Measurements from ENCODE around the gene FKRP. TPM values are rescaled to one million over a fixed set of nuclear protein-coding genes. Genes with fewer than 3 reads are reported as not detected.
A peak's percentile ranks its signal among the peaks of the same experiment; 100 is the strongest.
"Not testable (repeated sequence)": the region's sequence is repeated elsewhere in the genome, so short reads cannot be mapped to it uniquely, and the experiment has no call there.

FKRP gene
- total RNA-seq, 3 donors from 2014 or later: 10.7 to 19.8 (median 10.9) TPM

DNA sequence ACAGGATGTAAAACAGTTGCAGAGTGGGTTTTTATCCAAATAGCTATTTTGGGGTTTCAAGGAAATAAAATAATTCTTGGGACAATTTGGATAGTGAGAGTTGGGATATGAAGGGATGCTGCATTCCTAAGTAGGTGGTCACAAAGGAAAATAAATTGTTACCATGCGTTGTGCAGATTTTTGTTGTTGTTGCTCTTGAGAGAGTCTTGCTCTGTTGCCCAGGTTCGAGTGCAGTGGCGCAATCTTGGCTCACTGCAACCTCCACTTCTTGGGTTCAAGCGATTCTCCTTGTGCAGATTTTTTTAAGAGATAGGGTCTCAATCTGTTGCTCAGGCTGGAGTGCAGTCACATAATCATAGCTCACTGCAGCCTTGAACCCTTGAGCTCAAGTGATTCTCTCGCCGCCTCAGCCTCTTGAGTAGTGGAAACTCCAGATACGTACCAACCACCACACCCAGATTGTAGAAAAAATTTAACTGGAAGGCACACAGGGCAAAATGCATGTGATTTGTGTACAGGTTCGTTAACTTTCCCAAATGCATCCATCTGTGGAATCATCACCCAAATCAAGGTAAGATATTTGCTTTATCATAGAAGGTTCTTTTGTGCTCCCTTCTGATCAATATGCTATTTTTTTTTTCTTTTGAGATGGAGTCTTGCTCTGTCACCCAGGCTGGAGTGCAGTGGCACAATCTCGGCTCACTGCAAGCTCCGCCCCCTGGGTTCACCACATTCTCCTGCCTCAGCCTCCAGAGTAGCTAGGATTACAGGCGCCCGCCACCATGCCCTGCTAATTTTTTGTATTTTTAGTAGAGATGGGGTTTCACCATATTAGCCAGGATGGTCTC lies 26.5 kb downstream of the FKRP start:
- intact Hi-C loops (cut with DNase I, micrococcal nuclease): no loop called here
- TF ChIP-seq, protein P1, sequence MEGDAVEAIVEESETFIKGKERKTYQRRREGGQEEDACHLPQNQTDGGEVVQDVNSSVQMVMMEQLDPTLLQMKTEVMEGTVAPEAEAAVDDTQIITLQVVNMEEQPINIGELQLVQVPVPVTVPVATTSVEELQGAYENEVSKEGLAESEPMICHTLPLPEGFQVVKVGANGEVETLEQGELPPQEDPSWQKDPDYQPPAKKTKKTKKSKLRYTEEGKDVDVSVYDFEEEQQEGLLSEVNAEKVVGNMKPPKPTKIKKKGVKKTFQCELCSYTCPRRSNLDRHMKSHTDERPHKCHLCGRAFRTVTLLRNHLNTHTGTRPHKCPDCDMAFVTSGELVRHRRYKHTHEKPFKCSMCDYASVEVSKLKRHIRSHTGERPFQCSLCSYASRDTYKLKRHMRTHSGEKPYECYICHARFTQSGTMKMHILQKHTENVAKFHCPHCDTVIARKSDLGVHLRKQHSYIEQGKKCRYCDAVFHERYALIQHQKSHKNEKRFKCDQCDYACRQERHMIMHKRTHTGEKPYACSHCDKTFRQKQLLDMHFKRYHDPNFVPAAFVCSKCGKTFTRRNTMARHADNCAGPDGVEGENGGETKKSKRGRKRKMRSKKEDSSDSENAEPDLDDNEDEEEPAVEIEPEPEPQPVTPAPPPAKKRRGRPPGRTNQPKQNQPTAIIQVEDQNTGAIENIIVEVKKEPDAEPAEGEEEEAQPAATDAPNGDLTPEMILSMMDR (IDR thresholded peaks at IDR 0.05): no peak
- ATAC-seq: peak; percentile 47
- DNase-seq: no peak
- no peaks in the 10 kb centered on the region for H3K9me3 ChIP-seq
- H3K4me1 ChIP-seq (ENCODE audit: low read depth): peaks cover 31% of the 10 kb centered on the region
- peaks cover 17% of the 10 kb centered on the region for H3K36me3 ChIP-seq (ENCODE audit: low read depth)
- H3K4me3 ChIP-seq: no peak overlapping the region

DNA sequence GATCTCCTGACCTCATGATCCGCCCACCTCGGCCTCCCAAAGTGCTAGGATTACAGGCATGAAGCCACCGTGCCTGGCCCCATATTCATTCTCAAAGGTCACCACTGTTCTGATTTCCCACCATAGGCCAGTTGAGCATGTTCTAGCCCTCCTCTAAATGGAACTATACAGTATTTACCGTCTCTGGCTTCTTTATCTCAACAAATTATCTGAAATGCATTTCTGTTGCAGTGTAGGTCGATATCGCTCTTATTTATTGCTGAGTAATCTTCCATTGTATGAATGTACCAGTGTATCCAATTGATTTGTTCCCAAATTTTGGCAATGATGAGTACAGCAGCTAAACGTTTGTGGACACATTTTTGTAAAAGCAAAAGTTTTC lies 27.2 kb downstream of the FKRP start:
- intact Hi-C loops (cut with DNase I, micrococcal nuclease): no loop called here

DNA sequence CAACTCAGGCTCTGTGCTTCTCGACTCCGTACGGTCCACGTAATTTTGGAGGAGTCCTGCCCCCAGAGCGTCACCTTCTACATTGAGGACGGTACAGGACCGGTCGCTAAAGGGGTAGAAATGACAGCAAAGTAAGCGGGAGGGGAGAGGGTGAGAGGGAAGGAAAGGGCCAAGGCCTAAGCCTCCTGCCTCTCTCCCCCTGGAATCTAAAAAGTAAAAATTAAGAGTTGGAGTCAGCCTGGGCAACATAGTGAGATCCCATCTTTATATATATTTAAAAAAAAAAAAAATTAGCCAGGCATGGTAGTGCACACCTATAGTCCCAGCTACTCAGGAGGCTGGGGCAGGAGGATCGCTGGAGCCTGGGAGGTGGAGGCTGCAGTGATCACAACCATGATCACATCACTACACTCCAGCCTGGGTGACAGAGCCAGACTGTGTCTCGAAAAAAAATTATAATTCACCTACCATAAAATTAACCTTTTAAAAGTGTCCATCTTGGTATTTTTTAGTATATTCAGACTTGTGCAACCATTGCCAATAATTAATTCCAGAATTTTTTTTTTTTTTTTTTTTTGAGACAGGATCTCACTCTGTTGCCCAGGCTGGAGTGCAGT lies 29.9 kb downstream of the FKRP start:
- H3K9me3 ChIP-seq: no peaks in the 10 kb centered on the region
- H3K4me3 ChIP-seq: no peak overlapping the region
- H3K4me1 ChIP-seq (ENCODE audit: low read depth): peaks cover 14% of the 10 kb centered on the region
- TF ChIP-seq, protein P1 (IDR thresholded peaks at IDR 0.05): no peak
- intact Hi-C loops (cut with DNase I, micrococcal nuclease): no loop called here
- no peak for ATAC-seq
- peaks cover 17% of the 10 kb centered on the region for H3K36me3 ChIP-seq (ENCODE audit: low read depth)
- DNase-seq: no peak

More for the DNA sequence above, 27.2 kb downstream of the FKRP start:
- H3K4me3 ChIP-seq: no peak overlapping the region
- H3K36me3 ChIP-seq (ENCODE audit: low read depth): peaks cover 17% of the 10 kb centered on the region
- no peaks in the 10 kb centered on the region for H3K9me3 ChIP-seq
- peaks cover 28% of the 10 kb centered on the region for H3K4me1 ChIP-seq (ENCODE audit: low read depth)
- TF ChIP-seq, protein P1 (IDR thresholded peaks at IDR 0.05): no peak
- ATAC-seq: no peak
- no peak for DNase-seq

DNA sequence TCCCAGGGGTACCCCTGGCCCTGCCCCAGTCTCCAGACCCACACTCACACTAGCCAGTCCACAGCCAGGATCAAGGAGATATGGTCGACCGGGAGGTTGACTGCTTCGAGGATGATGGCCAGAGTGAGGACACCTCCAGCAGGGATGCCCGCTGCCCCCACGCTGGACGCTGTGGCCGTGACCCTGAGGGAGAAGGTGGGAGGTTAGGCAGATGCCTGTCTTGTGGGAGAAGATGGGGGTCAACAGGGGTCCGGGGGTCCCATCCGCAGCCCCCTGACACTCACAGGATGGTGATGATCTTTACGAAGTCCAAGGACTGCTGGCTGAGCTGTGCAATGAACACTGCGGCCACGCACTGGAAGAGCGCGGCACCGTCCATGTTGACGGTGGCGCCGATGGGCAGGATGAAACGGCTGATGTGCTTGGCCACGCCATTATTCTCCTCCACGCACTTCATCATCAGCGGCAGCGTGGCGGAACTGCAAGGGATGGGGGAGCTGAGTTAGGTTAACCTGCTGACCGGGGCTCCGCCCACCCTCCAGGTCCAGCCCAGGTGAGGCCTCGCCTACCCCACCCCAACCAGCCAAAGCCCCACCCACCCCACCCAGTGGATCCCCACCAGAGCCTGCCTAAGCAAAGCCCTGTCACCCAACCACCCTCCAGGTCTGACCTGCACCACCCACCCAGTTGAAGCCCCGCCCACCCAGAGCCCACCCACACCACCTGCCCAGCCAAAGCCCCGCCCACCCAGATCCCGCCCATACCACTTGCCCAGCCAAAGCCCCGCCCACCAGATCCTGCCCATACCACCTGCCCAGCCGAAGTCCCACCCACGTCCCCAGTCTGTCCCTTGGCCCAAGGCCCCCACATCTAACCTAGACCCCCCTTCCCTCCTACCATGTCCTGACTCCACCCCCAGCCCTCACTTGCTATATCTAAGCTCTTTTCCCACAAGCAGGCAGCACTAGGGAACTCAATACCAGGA lies 31.4 kb downstream of the FKRP start:
- H3K4me1 ChIP-seq (ENCODE audit: low read depth): peaks cover 2% of the 10 kb centered on the region
- intact Hi-C loops (cut with DNase I, micrococcal nuclease): no loop called here
- DNase-seq (no peak), ATAC-seq (peak; percentile 53)
- H3K4me3 ChIP-seq: no peak overlapping the region
- TF ChIP-seq, protein P1 (IDR thresholded peaks at IDR 0.05): no peak
- H3K36me3 ChIP-seq (ENCODE audit: low read depth): peaks cover 17% of the 10 kb centered on the region
- H3K9me3 ChIP-seq: no peaks in the 10 kb centered on the region

DNA sequence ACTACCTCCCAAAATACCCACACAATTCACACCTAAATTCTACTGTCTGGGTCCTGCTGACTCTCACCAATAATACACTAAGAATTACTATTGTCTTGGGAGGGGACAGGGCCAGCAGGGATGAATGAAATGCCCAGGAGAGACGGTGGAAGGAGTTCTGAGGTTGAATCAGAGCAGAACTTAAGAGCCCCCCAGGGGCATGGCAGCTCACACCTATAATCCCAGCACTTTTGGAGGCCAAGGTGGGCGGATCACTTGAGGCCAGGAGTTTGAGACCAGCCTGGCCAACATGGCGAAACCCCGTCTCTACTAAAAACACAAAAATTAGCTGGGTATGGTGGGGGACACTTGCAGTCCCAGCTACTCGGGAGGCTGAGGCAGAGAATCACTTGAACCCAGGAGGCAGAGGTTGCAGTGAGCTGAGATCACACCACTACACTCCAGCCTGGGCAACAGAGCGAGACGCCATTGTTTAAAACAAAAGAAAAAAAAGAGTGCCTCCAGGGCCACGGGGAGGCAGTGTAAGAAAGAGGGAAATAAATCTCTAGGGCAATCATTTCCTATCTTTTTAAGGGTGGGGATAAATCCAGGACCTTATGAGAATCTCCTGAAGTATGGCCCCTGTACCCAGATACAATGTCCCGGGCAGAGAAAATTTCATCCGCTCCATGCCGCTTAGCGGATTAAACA lies 32.2 kb downstream of the FKRP start:
- H3K4me1 ChIP-seq (ENCODE audit: low read depth); H3K9me3 ChIP-seq; H3K4me3 ChIP-seq; intact Hi-C loops (cut with DNase I, micrococcal nuclease); DNase-seq: not testable (repeated sequence)
- peak; percentile 18 for ATAC-seq
- peaks cover 17% of the 10 kb centered on the region for H3K36me3 ChIP-seq (ENCODE audit: low read depth)
